Heart left ventricle (tissue), 16 donors: Measurements from ENCODE around the gene RAB5A. TPM values are rescaled to one million over a fixed set of nuclear protein-coding genes. Genes with fewer than 3 reads are reported as not detected.
"Not testable (repeated sequence)": the region's sequence is repeated elsewhere in the genome, so short reads cannot be mapped to it uniquely, and the experiment has no call there.

Experiments
- ATAC-seq, 4 donors: fragments of 200-7000 bp; cut with Tn5 transposase; one replicate each; pipeline ENCODE4 v1.9.1; 2020 to 2022; ENCODE audit warnings: moderate library complexity in 4 of 4, mild to moderate bottlenecking in 3 of 4, moderate number of reproducible peaks in 1 of 4
- DNase-seq, 5 donors: peaks; one replicate each; pipeline ENCODE4 v3.0.0-alpha.2; 2020
- H3K27ac ChIP-seq, 12 donors: fragments of 200-600 bp; sonication (generic) in 4 of 12; one replicate each; pipeline versions ENCODE4 v1.5.0 to v1.8.0; 2016 to 2022; ENCODE audit warnings: mild to moderate bottlenecking in 2 of 12
- H3K27me3 ChIP-seq, 9 donors: fragments of 200-600 bp; sonication (generic) in 2 of 9; one replicate each; pipeline versions ENCODE4 v1.5.1 to v1.8.0; 2016 to 2022; ENCODE audit warnings: mild to moderate bottlenecking in 3 of 9
- H3K36me3 ChIP-seq, 9 donors: fragments of 200-600 bp; sonication (generic) in 2 of 9; one replicate each; pipeline versions ENCODE4 v1.5.0 to v1.8.0; 2018 to 2022; ENCODE audit warnings: mild to moderate bottlenecking in 2 of 9
- H3K4me1 ChIP-seq, 12 donors: fragments of 200-600 bp; sonication (generic) in 4 of 12; one replicate each; pipeline versions ENCODE4 v1.5.0 to v1.8.0; 2016 to 2022; ENCODE audit warnings: mild to moderate bottlenecking in 3 of 12
- H3K4me3 ChIP-seq, 12 donors: fragments of 200-600 bp; sonication (generic) in 4 of 12; one replicate each; pipeline versions ENCODE4 v1.5.0 to v1.8.0; 2017 to 2022; ENCODE audit warnings: mild to moderate bottlenecking in 9 of 12, moderate library complexity in 4 of 12
- H3K9me3 ChIP-seq, 12 donors: fragments of 200-600 bp; sonication (generic) in 4 of 12; one replicate each; pipeline versions ENCODE4 v1.5.0 to v1.8.0; 2016 to 2022; ENCODE audit warnings: mild to moderate bottlenecking in 1 of 12
- CTCF ChIP-seq, 12 donors: fragments of 200-600 bp; sonication (generic) in 4 of 12; IDR thresholded peaks; one replicate each; pipeline versions ENCODE4 v1.5.0 to v1.8.0; 2018 to 2022; ENCODE audit warnings: antibody characterized with exemption in 12 of 12, mild to moderate bottlenecking in 5 of 12
- POLR2A ChIP-seq, 2 donors: fragments of 450-650 bp; IDR thresholded peaks; one replicate each; pipeline ENCODE4 v1.6.1; 2017; ENCODE audit warnings: antibody characterized with exemption in 2 of 2, mild to moderate bottlenecking in 2 of 2, moderate library complexity in 2 of 2
- WGBS, 4 donors: extraction: QIAGEN DNeasy Blood & Tissue Kit in 2 of 4; methylation state at CpG; one replicate each; pipeline versions ENCODE4 v1.1.5 to v1.1.7; 2013 to 2018; 5-methylcytosine and 5-hydroxymethylcytosine counted together
- intact Hi-C, 10 donors: fragments of 100-400 bp; cut with DNase I; formaldehyde crosslinking; loops; one replicate each; pipeline versions ENCODE4 v1.11.1 to v1.14.2; 2022
- polyA plus RNA-seq, 2 donors: library from polyadenylated mRNA; stranded (reverse); fragments of 200-250 nt; gene quantifications; one replicate each; pipeline ENCODE4 v1.2.3, GENCODE V29; 2013
- total RNA-seq, 9 donors: library from RNA; depleted of rRNA in 2 of 9; stranded (reverse); fragments of >200 nt in 2 of 9; fragmentation: NEBNext Ultra II Directional in 3 of 9; extraction: Animal tissue kit (Norgen Biotek cat#: 25700) in 3 of 9; gene quantifications; one replicate each; pipeline versions ENCODE4 v1.1.0 to v1.2.4, GENCODE V29; 2016 to 2023
- donor health status: ischemic (EF 13 %, LVEDD 7.1; RV severe dilation, severe dysfunction).
- donor health status: healthy with polysubstance abuse.
- donor health status: DM: no; HTN: yes; CAD: no.
- donor health status: DM: no; HTN: no; CAD: no.
- donor health status: ischemic (EF 25% LVEDD 6.9; RV normal size, moderate dysfunction).
- donor health status: ischemic (EF 25% LVEDD 5.7; RV mildly dilated, moderate dysfunction).
- donor health status: healthy.
- donor health status: DM: yes; HTN: yes; CAD: no.
- donor health status: ischemic (EF 35%, LVEDD 5.7; RV mildly dilated, moderate dysfunction).
- donor health status: nonischemic (EF 11% LVEDD 7.7; RV severe dilation, severe dysfunction).
- donor health status: DM: yes; HTN: yes; CAD: no.
- donor health status: PGD.
- donor health status: ischemic (EF 29% LVEDD 5.4; RV normal size, mild dysfunction).
- donor health status: nonischemic (EF 23%, LVEDD 6.1; RV moderate dilation, normal function).

RAB5A gene
- total and polyA plus RNA-seq, 11 donors = 30.3 to 74.0 (median 61.4) TPM

GRCh38 chr3:20023623-20024405, 76.9 kb downstream of the RAB5A start:
- no peaks in the 10 kb centered on the region for H3K9me3 ChIP-seq
- intact Hi-C loops = loop anchor here in 1 of 10 donors (5.0 kb wide), 1 partner anchor 47 kb away; no protein-coding TSS in a partner anchor
- peak; percentile 81 to 98 (median 88) for ATAC-seq
- H3K27me3 ChIP-seq = no peaks in the 10 kb centered on the region
- peak in 4 of 5 donors; percentile 41 to 65 (median 59) for DNase-seq
- H3K36me3 ChIP-seq = no peaks in the 10 kb centered on the region
- peaks cover 4 to 30% (median 17%) of the 10 kb centered on the region in 12 donors for H3K4me1 ChIP-seq
- WGBS, 4 donors = 3 to 13% (median 7%) methylated on average over 2 of the region's 2 CpGs
- H3K4me3 ChIP-seq = no peak overlapping the region
- H3K27ac ChIP-seq = peak overlapping the region; percentile 18 to 68 (median 52)
- no peak for TF ChIP-seq POLR2A (IDR thresholded peaks at IDR 0.05)
- no peak for TF ChIP-seq CTCF (IDR thresholded peaks at IDR 0.05)

GRCh38 chr3:20027136-20027535, 80.2 kb downstream of the RAB5A start:
- Histone ChIP-seq H3K27ac (no peak overlapping the region), H3K4me3 (no peak overlapping the region), H3K4me1 (peaks cover 4 to 30% (median 17%) of the 10 kb centered on the region in 12 donors), H3K27me3 (no peaks in the 10 kb centered on the region), H3K9me3 (no peaks in the 10 kb centered on the region), H3K36me3 (no peaks in the 10 kb centered on the region)
- no peak for ATAC-seq
- WGBS, 4 donors = 70 to 93% (median 85%) methylated on average over 4 of the region's 4 CpGs
- intact Hi-C loops = no loop called here
- TF ChIP-seq POLR2A (IDR thresholded peaks at IDR 0.05) (no peak), CTCF (IDR thresholded peaks at IDR 0.05) (no peak)
- DNase-seq = no peak

- no peak overlapping the region for H3K4me3 ChIP-seq
- no peaks in the 10 kb centered on the region for H3K9me3 ChIP-seq
- intact Hi-C loops = no loop called here
- no peaks in the 10 kb centered on the region for H3K36me3 ChIP-seq
- H3K4me1 ChIP-seq = peaks cover 0 to 17% (median 6%) of the 10 kb centered on the region in 12 donors
- no peak for TF ChIP-seq CTCF (IDR thresholded peaks at IDR 0.05)
- no peak for TF ChIP-seq POLR2A (IDR thresholded peaks at IDR 0.05)
- DNase-seq (no peak), ATAC-seq (no peak)
- H3K27me3 ChIP-seq = no peaks in the 10 kb centered on the region
- H3K27ac ChIP-seq = no peak overlapping the region
- WGBS, 4 donors = 90 to 93% (median 92%) methylated on average over 7 of the region's 7 CpGs
Observed at GRCh38 chr3:20028905-20029331, 82.0 kb downstream of the RAB5A start.

- DNase-seq, H3K36me3 ChIP-seq, H3K9me3 ChIP-seq, H3K4me3 ChIP-seq, ATAC-seq, H3K4me1 ChIP-seq, H3K27me3 ChIP-seq, H3K27ac ChIP-seq: not testable (repeated sequence)
- intact Hi-C loops = loop anchor here in 1 of 10 donors (10.0 kb wide), 1 partner anchor 147 kb away; no protein-coding TSS in a partner anchor
- 95 to 98% (median 96%) methylated on average over 7 of the region's 7 CpGs for WGBS, 4 donors
Observed at GRCh38 chr3:20031939-20032338, 85.0 kb downstream of the RAB5A start.

Other genes with a start within 250 kb of the RAB5A start
- gene EFHB, start 12.9 kb upstream of the RAB5A start, total RNA-seq = 1 to 10 TPM in 1 of 9 donors, under 1 TPM in 2, not detected in 6; 0.85 to 1.6 (median 0.85) TPM
- under 1 TPM; 0.14 to 0.65 TPM for gene EFHB, start 12.9 kb upstream of the RAB5A start, polyA plus RNA-seq
- not detected for gene PP2D1, start 65.2 kb downstream of the RAB5A start, total RNA-seq
- not detected for gene PP2D1, start 65.2 kb downstream of the RAB5A start, polyA plus RNA-seq
- gene KAT2B, start 93.3 kb downstream of the RAB5A start, total RNA-seq = 10 to 100 TPM; 45.9 to 82.8 (median 70.2) TPM
- gene KAT2B, start 93.3 kb downstream of the RAB5A start, polyA plus RNA-seq = 10 to 100 TPM; 19.4 to 26.2 TPM
- gene SGO1, start 239.1 kb downstream of the RAB5A start, total RNA-seq = 1 to 10 TPM in 2 of 9 donors, under 1 TPM in 3, not detected in 4; 0.12 to 2.8 (median 0.30) TPM
- under 1 TPM in 1 of 2 donors, not detected in 1; 0.04 TPM for gene SGO1, start 239.1 kb downstream of the RAB5A start, polyA plus RNA-seq